K562 (cell line): ENCODE data around the gene CA6. TPM values are rescaled to one million over a fixed set of nuclear protein-coding genes. Genes with fewer than 3 reads are reported as not detected.
"Not testable (repeated sequence)": the region's sequence is repeated elsewhere in the genome, so short reads cannot be mapped to it uniquely, and the experiment has no call there.

ENCODE experiments used
- ATAC-seq: fragments of 200-7000 bp; cut with Tn5 transposase; 3 replicates; pipeline ENCODE4 v1.9.1; 2020; ENCODE audit warnings: moderate library complexity
- BruUV-seq: library from RNA; stranded (reverse); fragments of 400-500 nt; replicated peaks from 2 replicates; lab custom pipeline; 2021; lab: Mats Ljungman, UMichigan
- CTCF ChIA-PET: fragments of 300-600 bp; formaldehyde crosslinking; extraction: SDS; loops from one replicate; lab custom pipeline; 2021; ENCODE audit warnings: low intra/inter-chr PET ratio; lab: Yijun Ruan, JAX
- POLR2A ChIA-PET: fragments of 300-600, 350-650 bp; sonication (Branson Sonifier 250); formaldehyde crosslinking; extraction: SDS; loops from one replicate; lab custom pipeline; 2021; ENCODE audit warnings: antibody characterized with exemption, inconsistent platforms; lab: Yijun Ruan, JAX
- DNase-seq, 4 experiments: peaks; one replicate each; pipeline versions ENCODE4 v3.0.0 to v3.0.0-alpha.2; 2011 to 2018; ENCODE audit warnings: low spot score in 3 of 4, mixed read lengths in 3 of 4; ENCODE audit errors: extremely low read depth in 1 of 4
- FAIRE-seq: peaks from 2 replicates; lab custom pipeline; 2011; peaks lifted over from hg19 to GRCh38; lab: Jason Lieb, UNC
- H2AFZ ChIP-seq: 2 replicates; pipeline ENCODE4 v1.6.0; 2011; ENCODE audit warnings: low read depth, low read length, control low read depth, inconsistent platforms
- H3K27ac ChIP-seq: fragments of 200-600 bp; 3 replicates; pipeline ENCODE4 v1.8.0; 2011; ENCODE audit warnings: low read depth, mild to moderate bottlenecking, control low read depth, inconsistent platforms, low read length, moderate library complexity, mixed read lengths; ENCODE audit errors: extremely low read depth
- H3K27me3 ChIP-seq, 2 experiments: fragments of 300-600 bp in 1 of 2; 2 replicates in 1 of 2; 3 replicates in 1 of 2; pipeline versions ENCODE4 v1.6.0 to v1.8.0; 2011; ENCODE audit warnings: inconsistent platforms in 2 of 2, low read length in 2 of 2, mild to moderate bottlenecking in 1 of 2, mixed read lengths in 1 of 2, moderate library complexity in 1 of 2; ENCODE audit not compliant: control insufficient read depth in 2 of 2, insufficient read depth in 2 of 2
- H3K36me3 ChIP-seq: fragments of 300-600 bp; 3 replicates; pipeline ENCODE4 v1.8.0; 2011; ENCODE audit warnings: mild to moderate bottlenecking, low read length, inconsistent platforms; ENCODE audit not compliant: control insufficient read depth, insufficient read depth
- H3K4me1 ChIP-seq, 2 experiments: fragments of 200-600 bp in 1 of 2; replicated peaks in 1 of 2; 2 replicates in 1 of 2; 3 replicates in 1 of 2; pipeline versions ENCODE4 v1.5.1 to v1.8.0; 2011; ENCODE audit warnings: inconsistent platforms in 2 of 2, low read length in 2 of 2, mild to moderate bottlenecking in 1 of 2, mixed read lengths in 1 of 2, moderate library complexity in 1 of 2; ENCODE audit not compliant: control insufficient read depth in 2 of 2, insufficient read depth in 2 of 2
- H3K4me2 ChIP-seq: 2 replicates; pipeline ENCODE4 v1.6.1; 2011; ENCODE audit warnings: low read length, control low read depth, inconsistent platforms, mixed read lengths; ENCODE audit not compliant: insufficient read depth
- H3K4me3 ChIP-seq: fragments of 200-600 bp; sonication (generic), shearing (Covaris generic); 2 replicates; pipeline ENCODE4 v1.5.1; 2016; ENCODE audit warnings: control low read depth, inconsistent platforms
- H3K79me2 ChIP-seq: fragments of 200-600 bp; 3 replicates; pipeline ENCODE4 v1.8.0; 2011; ENCODE audit warnings: low read length, inconsistent platforms; ENCODE audit not compliant: control insufficient read depth, insufficient read depth
- H3K9ac ChIP-seq, 2 experiments: 2 replicates each; pipeline versions ENCODE4 v1.6.0 to v1.6.1; 2011; ENCODE audit warnings: low read depth in 2 of 2, low read length in 2 of 2, control low read depth in 1 of 2, inconsistent platforms in 1 of 2, mild to moderate bottlenecking in 1 of 2, mixed read lengths in 1 of 2; ENCODE audit not compliant: insufficient read depth in 1 of 2
- H3K9me1 ChIP-seq: one replicate; pipeline ENCODE4 v1.6.0; 2011; ENCODE audit warnings: inconsistent platforms, mild to moderate bottlenecking, low read length, moderate library complexity; ENCODE audit not compliant: control insufficient read depth, insufficient read depth
- H3K9me3 ChIP-seq: replicated peaks from 2 replicates; pipeline ENCODE4 v1.5.1; 2011; ENCODE audit warnings: low read depth, low read length, inconsistent platforms; ENCODE audit not compliant: control insufficient read depth, insufficient read depth
- H4K20me1 ChIP-seq: replicated peaks from 2 replicates; pipeline ENCODE4 v1.6.1; 2011; ENCODE audit warnings: low read length, inconsistent platforms, mixed read lengths; ENCODE audit not compliant: control insufficient read depth, insufficient read depth
- COPS2 ChIP-seq: fragments of 450-650 bp; conservative IDR thresholded peaks from 2 replicates; pipeline ENCODE4 v1.6.1; 2016; ENCODE audit warnings: mild to moderate bottlenecking, moderate library complexity
- DNMT1 ChIP-seq: fragments of 450-650 bp; IDR thresholded peaks from 2 replicates; pipeline ENCODE4 v1.6.1; 2016; ENCODE audit warnings: antibody characterized with exemption, mild to moderate bottlenecking
- MTA2 ChIP-seq: fragments of 450-650 bp; IDR thresholded peaks from 2 replicates; pipeline ENCODE4 v1.6.1; 2016; ENCODE audit warnings: low read depth
- NFIX ChIP-seq: fragments of 250-450 bp; sonication (Bioruptor Pico); IDR thresholded peaks from 2 replicates; pipeline ENCODE4 v1.4.0; 2020; ENCODE audit warnings: low read depth, mild to moderate bottlenecking, moderate library complexity
- SMARCE1 ChIP-seq: fragments of 450-650 bp; IDR thresholded peaks from 2 replicates; pipeline ENCODE4 v1.7.1; 2016; ENCODE audit warnings: mild to moderate bottlenecking
- TOE1 ChIP-seq, 2 experiments: fragments of 450-650 bp in 1 of 2; sonication (generic) in 1 of 2; formaldehyde crosslinking in 1 of 2; IDR thresholded peaks; 2 replicates each; pipeline versions ENCODE4 v1.7.1 to v1.8.0; 2016 to 2022; ENCODE audit warnings: borderline replicate concordance in 2 of 2, mild to moderate bottlenecking in 2 of 2, antibody characterized with exemption in 1 of 2, inconsistent platforms in 1 of 2, low read depth in 1 of 2, missing genetic modification reagents in 1 of 2, moderate library complexity in 1 of 2
- ZNF668 ChIP-seq: fragments of 250-450 bp; sonication (Bioruptor Pico); IDR thresholded peaks from 2 replicates; pipeline ENCODE4 v1.8.0; 2022; ENCODE audit warnings: mild to moderate bottlenecking, inconsistent platforms
- ZNF707 ChIP-seq: fragments of 250-450 bp; sonication (Bioruptor Pico); conservative IDR thresholded peaks from 2 replicates; pipeline ENCODE4 v1.8.0; 2022; ENCODE audit warnings: inconsistent platforms, mild to moderate bottlenecking, moderate library complexity
- ZSCAN32 ChIP-seq: fragments of 450-650 bp; formaldehyde crosslinking; IDR thresholded peaks from 2 replicates; pipeline ENCODE4 v1.4.0; 2020; ENCODE audit warnings: mild to moderate bottlenecking, moderate library complexity
- WGBS: fragments of 100-300 bp; shearing (Covaris generic); methylation state at CpG from one replicate; pipeline ENCODE4 v1.1.6; 2016; ENCODE audit warnings: low coverage, mixed read lengths; ENCODE audit not compliant: insufficient coverage; ENCODE audit errors: missing lambda C conversion rate; 5-methylcytosine and 5-hydroxymethylcytosine counted together
- in situ Hi-C: fragments of 300-500 bp; cut with MboI; formaldehyde crosslinking; loops from 4 replicates; pipeline ENCODE4 v1.15.0; 2018; ENCODE audit warnings: inconsistent platforms, mixed read lengths
- intact Hi-C: fragments of 100-400 bp; cut with micrococcal nuclease; formaldehyde crosslinking; loops from 2 replicates; pipeline ENCODE4 v1.14.2; 2022
- polyA plus RNA-seq, 8 experiments: library from polyadenylated mRNA; depleted of rRNA in 4 of 8; stranded (reverse) in 5 of 8; unstranded in 3 of 8; fragments of >200 nt; fragmentation: Nextera tagmentation in 2 of 8; fragmentation: Illumina TruSeq in 1 of 8; extraction: Ambion mirVana in 2 of 8; extraction: Trizol in 1 of 8; gene quantifications; 2 replicates each; pipeline versions ENCODE4 v1.2.1 to v1.2.3, GENCODE V29; 2011 to 2014; ENCODE audit warnings: inconsistent platforms in 1 of 8, missing spikeins in 1 of 8
- total RNA-seq, 7 experiments: library from RNA; depleted of rRNA in 6 of 7; stranded (reverse); fragments of >200 nt in 6 of 7; fragmentation: Illumina TruSeq in 2 of 7; extraction: Trizol in 2 of 7; gene quantifications; 2 replicates each; pipeline versions ENCODE4 v1.2.1 to v1.2.3, GENCODE V29; 2011 to 2021; ENCODE audit warnings: low replicate concordance in 1 of 7
- TF ChIP-seq, protein P1 (sequence below): fragments of 450-650 bp; IDR thresholded peaks from 2 replicates; pipeline ENCODE4 v1.6.1; 2016; ENCODE audit warnings: borderline replicate concordance
- TF ChIP-seq, protein P2 (sequence below), 2 experiments: fragments of 450-650 bp in 1 of 2; sonication (generic) in 1 of 2; formaldehyde crosslinking in 1 of 2; IDR thresholded peaks in 1 of 2; conservative IDR thresholded peaks in 1 of 2; 2 replicates each; pipeline versions ENCODE4 v1.6.1 to v1.8.1; 2016 to 2023; ENCODE audit warnings: mild to moderate bottlenecking in 2 of 2, moderate library complexity in 2 of 2, inconsistent platforms in 1 of 2, missing genetic modification reagents in 1 of 2
- TF ChIP-seq, protein P3 (sequence below), 2 experiments: fragments of 250-450 bp in 1 of 2; fragments of 450-650 bp in 1 of 2; sonication (Bioruptor Pico) in 1 of 2; IDR thresholded peaks; 2 replicates each; pipeline versions ENCODE4 v1.6.1 to v1.8.0; 2016 to 2021; ENCODE audit warnings: mild to moderate bottlenecking in 2 of 2, moderate library complexity in 2 of 2, missing compliant biosample characterization in 1 of 2, missing genetic modification characterization in 1 of 2

The CA6 gene
- total and polyA plus RNA-seq, 9 of the 15 experiments (the other 6 are each of a cell fraction or from before 2014, with no cell fraction given), result not detected

DNA sequence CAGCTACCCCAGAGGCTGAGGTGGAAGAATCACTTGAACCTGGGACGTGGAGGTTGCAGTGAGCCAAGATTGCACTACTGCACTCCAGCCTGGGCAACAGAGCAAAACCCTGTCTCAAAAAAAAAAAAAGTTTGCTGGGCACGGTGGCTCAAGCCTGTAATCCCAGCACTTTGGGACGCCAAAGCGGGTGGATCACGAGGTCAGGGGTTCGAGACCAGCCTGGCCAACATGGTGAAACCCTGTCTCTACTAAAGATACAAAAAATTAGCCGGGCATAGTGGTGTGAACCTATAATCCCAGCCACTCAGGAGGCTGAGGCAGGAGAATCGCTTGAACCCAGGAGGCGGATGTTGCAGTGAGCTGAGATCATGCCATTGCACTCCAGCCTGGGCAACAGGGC is 23.2 kb downstream of the CA6 start:
- BruUV-seq, DNase-seq, FAIRE-seq, H3K27ac ChIP-seq, H3K9me3 ChIP-seq, POLR2A ChIA-PET, H3K4me1 ChIP-seq, H4K20me1 ChIP-seq, ATAC-seq, H3K36me3 ChIP-seq, H3K4me3 ChIP-seq, H3K9me1 ChIP-seq, H3K79me2 ChIP-seq, CTCF ChIA-PET, H2AFZ ChIP-seq, H3K4me2 ChIP-seq, intact Hi-C loops, H3K9ac ChIP-seq, in situ Hi-C loops: not testable (repeated sequence)
- H3K27me3 ChIP-seq, result peaks cover 35 to 78% of the 10 kb centered on the region in 2 experiments
- WGBS, result 3% methylated on average over 9 of the region's 9 CpGs

DNA sequence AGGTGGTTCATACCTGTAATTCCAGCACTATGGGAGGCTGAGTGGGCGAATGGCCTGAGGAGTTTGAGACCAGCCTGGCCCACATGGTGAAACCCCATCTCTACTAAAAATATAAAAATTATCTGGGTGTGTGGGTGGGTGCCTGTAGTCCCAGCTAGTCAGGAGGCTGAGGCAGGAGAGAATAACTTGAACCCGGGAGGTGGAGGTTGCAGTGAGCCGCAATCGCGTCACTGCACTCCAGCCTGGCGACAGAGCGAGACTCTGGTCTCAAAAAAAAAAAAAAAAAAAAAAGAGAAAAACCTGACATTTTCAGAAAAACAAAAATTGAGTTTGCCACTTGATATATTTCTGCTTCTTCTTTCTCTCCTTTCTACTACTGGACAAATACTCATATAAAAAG is 24.3 kb downstream of the CA6 start:
- no peaks in the 10 kb centered on the region for H3K9me1 ChIP-seq
- no peak for DNase-seq
- TF ChIP-seq MTA2 (no peak), ZNF668 (CRISPR knock-in tag) (no peak), DNMT1 (no peak), NFIX (CRISPR knock-in tag) (no peak), ZSCAN32 (CRISPR knock-in tag) (no peak), SMARCE1 (no peak), ZNF707 (CRISPR knock-in tag) (no peak), COPS2 (no peak), TOE1 (IDR thresholded peaks at IDR 0.05; ENCODE audit: borderline replicate concordance) (no peak), TOE1 (CRISPR knock-in tag; IDR thresholded peaks at IDR 0.05; ENCODE audit: borderline replicate concordance, low read depth) (no peak)
- TF ChIP-seq, protein P1, sequence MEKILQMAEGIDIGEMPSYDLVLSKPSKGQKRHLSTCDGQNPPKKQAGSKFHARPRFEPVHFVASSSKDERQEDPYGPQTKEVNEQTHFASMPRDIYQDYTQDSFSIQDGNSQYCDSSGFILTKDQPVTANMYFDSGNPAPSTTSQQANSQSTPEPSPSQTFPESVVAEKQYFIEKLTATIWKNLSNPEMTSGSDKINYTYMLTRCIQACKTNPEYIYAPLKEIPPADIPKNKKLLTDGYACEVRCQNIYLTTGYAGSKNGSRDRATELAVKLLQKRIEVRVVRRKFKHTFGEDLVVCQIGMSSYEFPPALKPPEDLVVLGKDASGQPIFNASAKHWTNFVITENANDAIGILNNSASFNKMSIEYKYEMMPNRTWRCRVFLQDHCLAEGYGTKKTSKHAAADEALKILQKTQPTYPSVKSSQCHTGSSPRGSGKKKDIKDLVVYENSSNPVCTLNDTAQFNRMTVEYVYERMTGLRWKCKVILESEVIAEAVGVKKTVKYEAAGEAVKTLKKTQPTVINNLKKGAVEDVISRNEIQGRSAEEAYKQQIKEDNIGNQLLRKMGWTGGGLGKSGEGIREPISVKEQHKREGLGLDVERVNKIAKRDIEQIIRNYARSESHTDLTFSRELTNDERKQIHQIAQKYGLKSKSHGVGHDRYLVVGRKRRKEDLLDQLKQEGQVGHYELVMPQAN, result no peak
- TF ChIP-seq, protein P2, sequence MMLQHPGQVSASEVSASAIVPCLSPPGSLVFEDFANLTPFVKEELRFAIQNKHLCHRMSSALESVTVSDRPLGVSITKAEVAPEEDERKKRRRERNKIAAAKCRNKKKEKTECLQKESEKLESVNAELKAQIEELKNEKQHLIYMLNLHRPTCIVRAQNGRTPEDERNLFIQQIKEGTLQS (IDR thresholded peaks at IDR 0.05), result no peak
- TF ChIP-seq, protein P2 (CRISPR knock-in tag; conservative IDR thresholded peaks at IDR 0.05), result no peak
- TF ChIP-seq, protein P3, sequence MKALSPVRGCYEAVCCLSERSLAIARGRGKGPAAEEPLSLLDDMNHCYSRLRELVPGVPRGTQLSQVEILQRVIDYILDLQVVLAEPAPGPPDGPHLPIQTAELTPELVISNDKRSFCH (CRISPR knock-in tag; IDR thresholded peaks at IDR 0.05), result no peak
- TF ChIP-seq, protein P3 (tag; IDR thresholded peaks at IDR 0.05), result no peak
- no peak overlapping the region for H3K4me2 ChIP-seq
- H3K9me3 ChIP-seq, result no peaks in the 10 kb centered on the region
- no peaks in the 10 kb centered on the region for H3K79me2 ChIP-seq
- in situ Hi-C loops (no loop called here), intact Hi-C loops (no loop called here)
- no peak overlapping the region for H3K4me3 ChIP-seq
- H3K36me3 ChIP-seq, result no peaks in the 10 kb centered on the region
- H3K27ac ChIP-seq, result no peak overlapping the region
- no peak overlapping the region for H3K9ac ChIP-seq
- H3K4me1 ChIP-seq, result no peaks in the 10 kb centered on the region
- BruUV-seq, result no TSS peak
- no peak overlapping the region for H2AFZ ChIP-seq
- CTCF ChIA-PET, result no interaction called here
- no peaks in the 10 kb centered on the region for H4K20me1 ChIP-seq
- H3K27me3 ChIP-seq, result peaks cover 42 to 76% of the 10 kb centered on the region in 2 experiments
- no peak for ATAC-seq
- no peak for FAIRE-seq
- 2% methylated on average over 4 of the region's 7 CpGs for WGBS
- POLR2A ChIA-PET, result no interaction called here
